GM21576 (cell line): ENCODE results near the gene CNNM3.
"Not testable (repeated sequence)": the region's sequence is repeated elsewhere in the genome, so short reads cannot be mapped to it uniquely, and the experiment has no call there.

Experiments used
- ATAC-seq: cut with Tn5 transposase; IDR thresholded peaks from one replicate; pipeline ENCODE4 v1.9.1; 2021; ENCODE audit warnings: mild to moderate bottlenecking, moderate library complexity; ENCODE audit not compliant: unreplicated experiment

CNNM3 gene

GRCh38 chr2:96860065-96861029 is 44.3 kb downstream of the CNNM3 start:
- no peak for ATAC-seq

DNA sequence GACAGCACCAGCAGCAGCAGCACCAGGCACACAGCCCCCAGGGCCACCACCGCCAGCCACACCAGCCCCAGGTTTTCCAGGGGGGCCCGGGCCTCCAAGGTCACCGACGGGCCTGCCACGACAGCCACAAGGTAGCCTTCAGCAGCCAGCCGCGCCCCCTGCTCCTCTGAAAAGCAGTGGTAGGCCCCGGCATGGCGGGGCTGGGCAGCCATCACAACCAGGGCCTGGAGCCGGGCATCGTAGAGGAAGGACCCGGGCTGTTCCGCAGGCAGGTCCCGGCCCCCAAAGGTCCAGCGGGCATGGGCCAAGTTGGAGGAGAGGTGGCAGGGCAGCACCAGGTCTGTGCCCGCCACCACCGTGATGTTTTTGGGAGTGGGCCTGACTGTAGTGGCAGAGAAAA is 45.0 kb downstream of the CNNM3 start:
- ATAC-seq = no peak

DNA sequence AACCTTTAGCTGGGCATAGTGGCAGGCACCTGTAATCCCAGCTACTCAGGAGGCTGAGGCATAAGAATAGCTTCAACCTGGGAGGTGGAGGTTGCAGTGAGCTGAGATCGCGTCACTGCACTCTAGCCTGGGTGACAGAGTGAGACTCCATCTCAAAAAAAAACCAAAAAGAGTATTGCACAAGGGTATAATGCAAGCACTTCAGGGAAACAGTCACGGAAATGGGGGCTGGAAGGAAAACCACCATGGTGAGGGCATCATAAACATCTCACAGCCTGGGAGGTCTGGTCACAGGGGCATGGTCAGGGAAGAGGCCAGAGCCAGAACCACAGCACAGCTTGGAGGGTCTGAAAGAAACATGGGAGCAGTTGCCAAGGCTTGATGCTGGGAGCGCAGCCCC is 47.0 kb downstream of the CNNM3 start:
- ATAC-seq = not testable (repeated sequence)

- ATAC-seq = no peak
Measured at GRCh38 chr2:96863575-96864342, 47.7 kb downstream of the CNNM3 start.

DNA sequence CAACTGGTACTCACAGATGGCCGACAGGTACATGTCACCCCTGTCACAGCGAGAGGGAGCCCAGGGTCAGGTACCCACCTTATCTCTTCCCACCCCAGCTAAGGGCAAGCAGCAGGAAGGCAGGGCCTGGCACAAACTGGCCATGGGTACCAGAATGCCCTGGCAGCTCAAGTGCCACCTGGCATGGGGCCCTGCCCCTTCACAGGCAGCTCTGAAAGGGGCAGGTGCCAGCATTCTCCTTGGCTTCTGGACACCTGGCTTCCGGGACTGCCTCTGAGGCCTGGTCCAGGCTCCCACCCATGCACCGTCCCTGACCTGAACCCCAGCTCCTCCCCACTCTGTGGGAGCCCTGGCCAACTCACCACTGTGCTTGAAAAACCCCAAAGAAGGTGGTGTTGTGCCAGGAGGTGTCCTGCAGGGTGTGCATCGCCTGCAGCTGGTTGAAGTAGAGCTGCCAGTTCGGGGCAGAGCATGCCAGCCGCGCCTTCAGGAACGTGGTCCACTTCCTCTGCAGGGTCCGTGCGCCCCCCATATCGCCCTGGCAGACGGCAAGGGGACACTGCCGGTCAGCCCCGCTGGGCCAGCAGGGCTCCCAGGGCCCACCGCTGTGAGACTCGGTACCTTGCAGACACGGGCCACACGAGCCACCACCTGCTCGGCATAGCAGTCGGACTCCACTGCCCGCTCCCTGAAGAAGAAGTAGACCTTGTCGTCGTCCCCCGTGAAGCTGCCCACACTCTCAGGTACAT is 48.4 kb downstream of the CNNM3 start:
- no peak for ATAC-seq

- ATAC-seq = no peak
Measured at GRCh38 chr2:96865654-96866053, 49.6 kb downstream of the CNNM3 start.

- ATAC-seq = no peak
Measured at GRCh38 chr2:96866149-96866548, 50.1 kb downstream of the CNNM3 start.

DNA sequence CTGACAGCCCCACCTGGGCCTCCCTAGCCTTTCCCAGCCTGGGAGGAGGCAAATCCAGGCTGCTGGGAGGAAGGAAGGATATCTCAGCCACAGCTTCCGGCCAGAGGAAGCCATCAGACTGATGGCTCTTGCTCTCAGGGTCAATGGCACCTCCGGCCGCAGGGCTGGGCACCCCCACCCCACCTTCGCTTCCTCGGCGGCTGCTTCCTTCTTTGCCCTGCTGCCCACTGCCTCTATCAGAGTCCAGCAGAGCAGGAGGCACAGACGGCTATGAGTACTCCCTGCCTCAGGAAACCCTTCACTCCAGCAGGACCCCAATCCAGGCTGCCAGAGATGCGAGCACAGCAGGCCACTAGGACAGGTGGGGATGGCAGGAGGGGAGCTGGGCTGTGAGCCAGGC is 50.5 kb downstream of the CNNM3 start:
- no peak for ATAC-seq

DNA sequence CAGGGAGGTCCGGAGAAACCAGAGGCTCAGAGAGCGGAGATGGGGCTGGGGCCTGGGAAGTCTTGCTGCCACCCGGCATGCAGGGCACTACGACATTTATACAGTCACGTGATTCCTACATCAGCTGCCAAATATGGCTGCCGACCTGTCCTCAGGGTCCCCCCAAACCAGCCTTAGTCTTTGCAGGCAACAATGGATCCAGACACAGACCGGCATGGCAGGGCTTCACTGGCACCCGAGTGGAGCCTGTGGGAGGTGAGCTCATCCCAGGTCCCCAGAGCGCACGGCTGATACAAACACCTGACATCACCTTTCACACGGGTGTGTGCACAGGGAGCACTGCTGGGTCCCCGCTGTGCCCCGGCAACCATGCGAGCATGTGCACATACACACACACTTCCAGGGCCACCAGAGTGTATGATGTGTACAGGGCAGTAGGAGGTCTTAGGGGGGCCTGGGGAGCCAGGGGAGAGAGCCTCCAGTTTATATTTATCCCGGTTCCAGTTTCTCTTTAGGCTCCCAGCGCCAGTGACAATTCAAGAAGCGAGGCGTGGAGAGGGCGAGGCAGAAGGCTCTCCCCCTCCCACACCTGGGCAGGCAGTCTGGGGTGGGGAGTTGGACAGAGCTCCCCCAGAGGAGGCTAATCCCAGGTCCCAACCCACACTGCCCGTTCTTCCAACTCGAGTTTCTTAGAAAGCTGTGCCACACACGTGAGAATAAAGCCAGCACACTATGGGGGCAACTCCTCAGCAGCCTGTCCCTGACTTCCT is 51.1 kb downstream of the CNNM3 start:
- no peak for ATAC-seq

- peak; percentile 11 for ATAC-seq
Measured at GRCh38 chr2:96867756-96868554, 51.9 kb downstream of the CNNM3 start.

DNA sequence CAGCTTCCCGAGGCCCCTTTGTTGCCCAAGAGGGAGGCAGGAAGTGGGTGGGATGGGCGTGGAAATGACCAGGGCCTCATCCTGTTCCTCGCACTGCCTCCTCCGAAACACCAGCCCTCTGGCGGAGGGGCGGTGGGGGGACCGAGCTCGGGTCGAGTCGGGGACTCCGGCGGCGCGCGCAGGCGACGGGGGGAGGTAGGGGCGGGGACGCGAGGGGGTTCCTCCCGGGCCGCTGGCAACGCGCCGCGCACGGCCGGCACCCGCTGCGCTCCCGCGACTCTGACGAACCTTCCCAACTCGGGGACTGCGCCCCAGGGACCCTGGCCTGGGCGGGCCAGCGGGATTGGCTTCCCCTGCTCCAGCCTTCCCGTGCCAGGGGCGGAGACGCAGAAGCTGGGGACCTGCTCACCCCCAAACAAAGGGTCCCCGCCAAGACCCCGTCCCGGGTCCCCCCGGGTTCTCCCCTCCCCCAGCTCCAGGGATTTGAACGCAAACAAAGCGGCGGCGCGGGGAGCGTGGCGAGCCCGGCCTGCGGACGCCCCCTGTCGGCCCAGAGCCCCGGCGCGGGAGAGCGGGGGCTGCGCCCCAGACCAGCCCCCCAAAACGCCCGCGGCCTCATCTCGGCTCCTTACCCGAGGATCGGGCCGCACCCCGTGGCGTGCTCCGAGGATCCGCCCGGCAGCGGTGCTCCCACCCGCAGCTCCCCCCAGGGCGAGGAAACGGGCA is 52.6 kb downstream of the CNNM3 start:
- peak; percentile 39 for ATAC-seq

- ATAC-seq = no peak
Measured at GRCh38 chr2:96869281-96869821, 53.3 kb downstream of the CNNM3 start.

- no peak for ATAC-seq
Measured at GRCh38 chr2:96869822-96870625, 54.0 kb downstream of the CNNM3 start, which contains the start of gene SEMA4C. SEMA4C (minus strand) TSS chr2:96870080; CDS start chr2:96867886, 2,194 bp downstream.

- ATAC-seq = no peak
Measured at GRCh38 chr2:96870626-96871255, 54.7 kb downstream of the CNNM3 start.

GRCh38 chr2:96872591-96873349 is 56.7 kb downstream of the CNNM3 start:
- ATAC-seq = no peak

- no peak for ATAC-seq
Measured at GRCh38 chr2:96873651-96874096, 57.6 kb downstream of the CNNM3 start.
